ENCODE data around the gene PCDHA9. TPM values are rescaled to one million over a fixed set of nuclear protein-coding genes. Genes with fewer than 3 reads are reported as not detected.
"Not testable (repeated sequence)": the region's sequence is repeated elsewhere in the genome, so short reads cannot be mapped to it uniquely, and the experiment has no call there.

The PCDHA9 gene
- total and polyA plus RNA-seq, 5 donors: 0.03 TPM; not detected in 4

DNA sequence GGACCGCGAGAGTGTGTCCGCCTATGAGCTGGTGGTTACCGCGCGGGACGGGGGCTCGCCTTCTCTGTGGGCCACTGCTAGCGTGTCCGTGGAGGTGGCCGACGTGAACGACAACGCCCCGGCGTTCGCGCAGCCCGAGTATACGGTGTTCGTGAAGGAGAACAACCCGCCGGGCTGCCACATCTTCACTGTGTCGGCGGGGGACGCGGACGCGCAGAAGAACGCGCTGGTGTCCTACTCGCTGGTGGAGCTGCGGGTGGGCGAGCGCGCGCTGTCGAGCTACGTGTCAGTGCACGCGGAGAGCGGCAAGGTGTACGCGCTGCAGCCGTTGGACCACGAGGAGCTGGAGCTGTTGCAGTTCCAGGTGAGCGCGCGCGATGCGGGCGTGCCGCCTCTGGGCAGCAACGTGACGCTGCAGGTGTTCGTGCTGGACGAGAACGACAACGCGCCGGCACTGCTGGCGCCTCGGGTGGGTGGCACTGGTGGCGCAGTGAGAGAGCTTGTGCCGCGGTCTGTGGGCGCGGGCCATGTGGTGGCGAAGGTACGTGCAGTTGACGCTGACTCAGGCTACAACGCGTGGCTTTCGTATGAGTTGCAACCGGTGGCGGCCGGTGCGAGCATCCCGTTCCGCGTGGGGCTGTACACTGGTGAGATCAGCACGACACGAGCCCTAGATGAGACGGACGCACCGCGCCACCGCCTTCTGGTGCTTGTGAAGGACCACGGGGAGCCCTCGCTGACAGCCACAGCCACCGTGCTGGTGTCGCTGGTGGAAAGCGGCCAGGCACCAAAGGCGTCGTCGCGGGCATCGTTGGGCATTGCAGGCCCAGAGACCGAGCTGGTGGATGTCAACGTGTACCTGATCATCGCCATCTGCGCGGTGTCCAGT is 12.3 kb upstream of the PCDHA9 start:
- intact Hi-C loops (cut with DNase I): no loop called here
- no peak for ATAC-seq
- peaks cover under 1% of the 10 kb centered on the region for H3K27me3 ChIP-seq (ENCODE audit: control insufficient read depth, insufficient read depth)
- H3K27ac ChIP-seq (ENCODE audit: low read length): no peak overlapping the region
- H3K4me1 ChIP-seq (ENCODE audit: control insufficient read depth, insufficient read depth, low read length): no peaks in the 10 kb centered on the region
- WGBS: 33% methylated on average over 103 of the region's 103 CpGs
- no peak overlapping the region for H3K4me3 ChIP-seq (ENCODE audit: low read length)
- DNase-seq: peak in 1 of 3 donors; percentile 55
- peaks cover 3% of the 10 kb centered on the region for H3K9me3 ChIP-seq (ENCODE audit: control insufficient read depth, low read length)

DNA sequence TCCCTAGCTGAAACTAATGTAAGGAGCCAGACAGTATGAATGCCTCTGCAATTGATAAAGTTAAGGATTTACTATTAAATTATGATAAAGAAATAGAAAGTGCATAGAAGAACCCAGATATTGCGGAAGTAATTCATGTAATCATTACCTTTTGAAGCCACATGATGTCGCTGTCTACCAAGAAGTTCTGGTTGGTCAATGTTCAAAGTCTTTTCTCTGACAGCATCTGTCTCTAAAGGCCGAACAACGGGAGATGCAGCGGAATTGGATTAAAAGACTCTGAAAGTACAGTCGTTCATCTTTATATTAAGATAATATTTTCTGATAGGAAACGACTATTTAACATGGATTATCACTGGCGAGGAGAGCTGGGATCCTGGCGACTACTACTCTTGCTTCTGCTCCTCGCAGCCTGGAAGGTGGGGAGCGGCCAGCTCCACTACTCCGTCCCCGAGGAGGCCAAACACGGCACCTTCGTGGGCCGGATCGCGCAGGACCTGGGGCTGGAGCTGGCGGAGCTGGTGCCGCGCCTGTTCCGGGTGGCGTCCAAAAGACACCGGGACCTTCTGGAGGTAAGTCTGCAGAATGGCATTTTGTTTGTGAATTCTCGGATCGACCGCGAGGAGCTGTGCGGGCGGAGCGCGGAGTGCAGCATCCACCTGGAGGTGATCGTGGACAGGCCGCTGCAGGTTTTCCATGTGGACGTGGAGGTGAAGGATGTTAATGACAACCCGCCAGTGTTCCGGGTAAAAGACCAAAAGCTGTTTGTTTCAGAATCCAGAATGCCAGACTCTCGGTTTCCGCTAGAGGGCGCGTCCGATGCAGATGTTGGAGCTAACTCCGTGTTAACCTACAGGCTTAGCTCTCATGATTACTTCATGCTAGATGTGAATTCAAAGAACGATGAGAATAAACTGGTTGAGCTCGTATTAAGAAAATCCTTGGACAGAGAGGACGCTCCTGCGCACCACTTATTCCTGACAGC is 6.9 kb upstream of the PCDHA9 start, which contains the start of gene PCDHA8:
TSS of gene PCDHA8 (plus strand) at position 210 of the 985 bp plus-strand sequence. CDS start at position 345, 135 bp downstream.
- Histone ChIP-seq H3K4me1 (ENCODE audit: control insufficient read depth, insufficient read depth, low read length) (no peaks in the 10 kb centered on the region), H3K9me3 (ENCODE audit: control insufficient read depth, low read length) (peaks cover 1% of the 10 kb centered on the region), H3K27ac (ENCODE audit: low read length) (no peak within 1 kb of the TSS), H3K27me3 (ENCODE audit: control insufficient read depth, insufficient read depth) (peaks cover 3% of the 10 kb centered on the region), H3K4me3 (ENCODE audit: low read length) (no peak within 1 kb of the TSS)
- no peak for ATAC-seq
- intact Hi-C loops (cut with DNase I): no loop called here
- no peak for DNase-seq
- WGBS: 18% methylated on average over 46 of the region's 47 CpGs

DNA sequence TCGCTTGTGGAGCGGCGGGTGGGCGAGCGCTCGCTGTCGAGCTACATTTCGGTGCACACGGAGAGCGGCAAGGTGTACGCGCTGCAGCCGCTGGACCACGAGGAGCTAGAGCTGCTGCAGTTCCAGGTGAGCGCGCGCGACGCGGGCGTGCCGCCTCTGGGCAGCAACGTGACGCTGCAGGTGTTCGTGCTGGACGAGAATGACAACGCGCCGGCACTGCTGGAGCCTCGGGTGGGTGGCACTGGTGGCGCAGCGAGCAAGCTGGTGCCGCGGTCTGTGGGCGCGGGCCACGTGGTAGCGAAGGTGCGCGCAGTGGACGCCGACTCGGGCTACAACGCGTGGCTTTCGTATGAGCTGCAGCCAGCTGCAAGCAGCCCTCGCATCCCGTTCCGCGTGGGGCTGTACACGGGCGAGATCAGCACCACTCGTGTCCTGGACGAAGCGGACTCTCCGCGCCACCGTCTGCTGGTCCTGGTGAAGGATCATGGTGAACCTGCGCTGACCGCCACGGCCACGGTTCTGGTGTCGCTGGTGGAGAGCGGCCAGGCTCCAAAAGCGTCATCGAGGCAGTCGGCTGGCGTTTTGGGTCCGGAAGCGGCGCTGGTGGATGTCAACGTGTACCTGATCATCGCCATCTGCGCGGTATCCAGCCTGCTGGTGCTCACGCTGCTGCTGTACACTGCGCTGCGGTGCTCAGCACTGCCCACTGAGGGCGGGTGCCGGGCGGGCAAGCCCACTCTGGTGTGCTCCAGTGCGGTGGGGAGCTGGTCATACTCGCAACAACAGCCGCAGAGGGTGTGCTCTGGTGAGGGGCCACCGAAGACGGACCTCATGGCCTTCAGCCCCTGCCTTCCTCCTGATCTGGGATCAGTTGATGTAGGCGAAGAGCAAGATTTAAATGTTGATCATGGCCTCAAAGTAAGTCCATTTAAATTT is 5.1 kb upstream of the PCDHA9 start:
- Histone ChIP-seq H3K27ac (ENCODE audit: low read length) (no peak overlapping the region), H3K4me3 (ENCODE audit: low read length) (no peak overlapping the region), H3K9me3 (ENCODE audit: control insufficient read depth, low read length) (no peaks in the 10 kb centered on the region), H3K4me1 (ENCODE audit: control insufficient read depth, insufficient read depth, low read length) (no peaks in the 10 kb centered on the region), H3K27me3 (ENCODE audit: control insufficient read depth, insufficient read depth) (peaks cover 3% of the 10 kb centered on the region)
- 39% methylated on average over 87 of the region's 87 CpGs for WGBS
- DNase-seq (peak in 1 of 3 donors; percentile 40), ATAC-seq (no peak)
- intact Hi-C loops (cut with DNase I): no loop called here

DNA sequence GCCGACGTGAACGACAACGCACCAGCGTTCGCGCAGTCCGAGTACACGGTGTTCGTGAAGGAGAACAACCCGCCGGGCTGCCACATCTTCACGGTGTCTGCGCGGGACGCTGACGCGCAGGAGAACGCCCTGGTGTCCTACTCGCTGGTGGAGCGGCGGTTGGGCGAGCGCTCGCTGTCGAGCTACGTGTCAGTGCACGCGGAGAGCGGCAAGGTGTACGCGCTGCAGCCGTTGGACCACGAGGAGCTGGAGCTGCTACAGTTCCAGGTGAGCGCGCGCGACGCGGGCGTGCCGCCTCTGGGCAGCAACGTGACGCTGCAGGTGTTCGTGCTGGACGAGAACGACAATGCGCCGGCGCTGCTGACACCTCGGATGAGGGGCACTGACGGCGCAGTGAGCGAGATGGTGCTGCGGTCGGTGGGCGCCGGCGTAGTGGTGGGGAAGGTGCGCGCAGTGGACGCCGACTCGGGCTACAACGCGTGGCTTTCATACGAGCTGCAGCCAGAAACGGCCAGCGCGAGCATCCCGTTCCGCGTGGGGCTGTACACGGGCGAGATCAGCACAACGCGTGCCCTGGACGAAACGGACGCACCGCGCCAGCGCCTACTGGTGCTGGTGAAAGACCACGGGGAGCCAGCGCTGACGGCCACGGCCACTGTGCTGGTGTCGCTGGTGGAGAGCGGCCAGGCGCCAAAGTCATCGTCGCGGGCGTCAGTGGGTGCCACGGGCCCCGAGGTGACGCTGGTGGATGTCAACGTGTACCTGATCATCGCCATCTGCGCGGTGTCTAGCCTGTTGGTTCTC is 1.9 kb downstream of the PCDHA9 start:
- WGBS: 33% methylated on average over 101 of the region's 101 CpGs
- H3K4me1 ChIP-seq (ENCODE audit: control insufficient read depth, insufficient read depth, low read length); H3K27me3 ChIP-seq (ENCODE audit: control insufficient read depth, insufficient read depth); H3K27ac ChIP-seq (ENCODE audit: low read length); intact Hi-C loops (cut with DNase I); H3K9me3 ChIP-seq (ENCODE audit: control insufficient read depth, low read length); H3K4me3 ChIP-seq (ENCODE audit: low read length); ATAC-seq: not testable (repeated sequence)
- DNase-seq: peak in 1 of 3 donors; percentile 42

DNA sequence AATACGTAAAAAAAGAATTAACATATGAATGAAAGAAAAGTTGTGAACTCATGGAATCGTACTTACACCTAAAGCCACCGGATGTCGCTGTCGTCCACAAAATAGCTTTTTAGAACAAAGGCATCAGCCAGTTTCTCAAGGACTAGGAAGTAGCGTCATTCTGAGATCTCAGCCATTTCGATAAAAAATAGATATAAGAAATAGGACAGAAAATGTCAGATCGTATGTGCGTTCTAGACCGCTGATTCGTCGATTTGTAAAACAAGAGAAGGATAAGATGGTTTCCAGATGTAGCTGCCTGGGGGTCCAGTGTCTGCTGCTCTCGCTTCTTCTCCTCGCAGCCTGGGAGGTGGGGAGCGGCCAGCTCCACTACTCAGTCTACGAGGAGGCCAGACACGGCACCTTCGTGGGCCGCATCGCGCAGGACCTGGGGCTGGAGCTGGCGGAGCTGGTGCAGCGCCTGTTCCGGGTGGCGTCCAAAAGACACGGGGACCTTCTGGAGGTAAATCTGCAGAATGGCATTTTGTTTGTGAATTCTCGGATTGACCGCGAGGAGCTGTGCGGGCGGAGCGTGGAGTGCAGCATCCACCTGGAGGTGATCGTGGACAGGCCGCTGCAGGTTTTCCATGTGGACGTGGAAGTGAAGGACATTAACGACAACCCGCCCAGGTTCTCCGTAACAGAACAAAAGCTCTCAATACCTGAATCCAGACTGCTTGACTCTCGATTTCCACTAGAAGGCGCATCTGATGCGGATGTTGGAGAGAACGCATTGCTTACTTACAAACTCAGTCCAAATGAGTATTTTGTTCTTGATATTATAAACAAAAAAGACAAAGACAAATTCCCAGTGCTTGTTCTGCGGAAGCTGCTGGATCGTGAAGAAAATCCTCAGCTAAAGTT is 7.8 kb downstream of the PCDHA9 start, which contains the start of gene PCDHA10:
TSS of gene PCDHA10 (plus strand) at position 126 of the 903 bp plus-strand sequence. CDS start at position 278, 152 bp downstream.
- ATAC-seq (no peak), DNase-seq (peak in 1 of 3 donors; percentile 40)
- WGBS: 16% methylated on average over 44 of the region's 44 CpGs
- no peaks in the 10 kb centered on the region for H3K9me3 ChIP-seq (ENCODE audit: control insufficient read depth, low read length)
- H3K27me3 ChIP-seq (ENCODE audit: control insufficient read depth, insufficient read depth): no peaks in the 10 kb centered on the region
- no peak within 1 kb of the TSS for H3K4me3 ChIP-seq (ENCODE audit: low read length)
- H3K27ac ChIP-seq (ENCODE audit: low read length): no peak within 1 kb of the TSS
- intact Hi-C loops (cut with DNase I): no loop called here
- no peaks in the 10 kb centered on the region for H3K4me1 ChIP-seq (ENCODE audit: control insufficient read depth, insufficient read depth, low read length)

DNA sequence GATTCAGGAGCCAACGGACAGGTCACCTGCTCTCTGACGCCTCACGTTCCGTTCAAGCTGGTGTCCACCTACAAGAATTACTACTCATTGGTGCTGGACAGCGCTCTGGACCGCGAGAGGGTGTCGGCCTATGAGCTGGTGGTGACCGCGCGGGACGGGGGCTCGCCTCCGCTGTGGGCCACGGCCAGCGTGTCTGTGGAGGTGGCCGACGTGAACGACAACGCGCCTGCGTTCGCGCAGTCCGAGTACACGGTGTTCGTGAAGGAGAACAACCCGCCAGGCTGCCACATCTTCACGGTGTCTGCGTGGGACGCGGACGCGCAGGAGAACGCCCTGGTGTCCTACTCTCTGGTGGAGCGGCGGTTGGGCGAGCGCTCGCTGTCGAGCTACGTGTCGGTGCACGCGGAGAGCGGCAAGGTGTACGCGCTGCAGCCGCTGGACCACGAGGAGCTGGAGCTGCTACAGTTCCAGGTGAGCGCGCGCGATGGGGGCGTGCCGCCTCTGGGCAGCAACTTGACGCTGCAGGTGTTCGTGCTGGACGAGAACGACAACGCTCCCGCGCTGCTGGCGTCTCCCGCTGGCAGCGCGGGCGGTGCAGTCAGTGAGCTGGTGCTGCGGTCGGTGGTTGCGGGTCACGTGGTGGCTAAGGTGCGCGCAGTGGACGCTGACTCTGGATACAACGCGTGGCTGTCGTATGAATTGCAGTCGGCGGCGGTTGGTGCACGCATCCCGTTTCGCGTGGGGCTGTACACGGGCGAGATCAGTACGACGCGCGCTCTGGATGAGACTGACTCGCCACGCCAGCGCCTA is 9.2 kb downstream of the PCDHA9 start:
- no peak overlapping the region for H3K4me3 ChIP-seq (ENCODE audit: low read length)
- H3K27ac ChIP-seq (ENCODE audit: low read length): no peak overlapping the region
- no peak for DNase-seq
- ATAC-seq: no peak
- WGBS: 45% methylated on average over 94 of the region's 94 CpGs
- peaks cover 2% of the 10 kb centered on the region for H3K9me3 ChIP-seq (ENCODE audit: control insufficient read depth, low read length)
- intact Hi-C loops (cut with DNase I): no loop called here
- no peaks in the 10 kb centered on the region for H3K4me1 ChIP-seq (ENCODE audit: control insufficient read depth, insufficient read depth, low read length)
- H3K27me3 ChIP-seq (ENCODE audit: control insufficient read depth, insufficient read depth): no peaks in the 10 kb centered on the region

DNA sequence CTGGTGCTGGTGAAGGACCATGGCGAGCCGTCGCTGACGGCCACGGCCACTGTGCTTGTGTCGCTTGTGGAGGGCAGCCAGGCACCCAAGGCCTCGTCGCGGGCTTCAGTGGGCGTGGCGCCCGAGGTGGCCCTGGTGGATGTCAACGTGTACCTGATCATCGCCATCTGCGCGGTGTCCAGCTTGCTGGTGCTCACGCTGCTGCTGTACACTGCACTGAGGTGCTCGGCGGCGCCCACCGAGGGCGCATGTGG is 9.7 kb downstream of the PCDHA9 start:
- Histone ChIP-seq H3K4me3 (ENCODE audit: low read length) (no peak overlapping the region), H3K9me3 (ENCODE audit: control insufficient read depth, low read length) (peaks cover 2% of the 10 kb centered on the region), H3K4me1 (ENCODE audit: control insufficient read depth, insufficient read depth, low read length) (no peaks in the 10 kb centered on the region), H3K27me3 (ENCODE audit: control insufficient read depth, insufficient read depth) (no peaks in the 10 kb centered on the region), H3K27ac (ENCODE audit: low read length) (no peak overlapping the region)
- 53% methylated on average over 22 of the region's 22 CpGs for WGBS
- no peak for ATAC-seq
- DNase-seq: peak in 1 of 3 donors; percentile 45
- intact Hi-C loops (cut with DNase I): no loop called here

DNA sequence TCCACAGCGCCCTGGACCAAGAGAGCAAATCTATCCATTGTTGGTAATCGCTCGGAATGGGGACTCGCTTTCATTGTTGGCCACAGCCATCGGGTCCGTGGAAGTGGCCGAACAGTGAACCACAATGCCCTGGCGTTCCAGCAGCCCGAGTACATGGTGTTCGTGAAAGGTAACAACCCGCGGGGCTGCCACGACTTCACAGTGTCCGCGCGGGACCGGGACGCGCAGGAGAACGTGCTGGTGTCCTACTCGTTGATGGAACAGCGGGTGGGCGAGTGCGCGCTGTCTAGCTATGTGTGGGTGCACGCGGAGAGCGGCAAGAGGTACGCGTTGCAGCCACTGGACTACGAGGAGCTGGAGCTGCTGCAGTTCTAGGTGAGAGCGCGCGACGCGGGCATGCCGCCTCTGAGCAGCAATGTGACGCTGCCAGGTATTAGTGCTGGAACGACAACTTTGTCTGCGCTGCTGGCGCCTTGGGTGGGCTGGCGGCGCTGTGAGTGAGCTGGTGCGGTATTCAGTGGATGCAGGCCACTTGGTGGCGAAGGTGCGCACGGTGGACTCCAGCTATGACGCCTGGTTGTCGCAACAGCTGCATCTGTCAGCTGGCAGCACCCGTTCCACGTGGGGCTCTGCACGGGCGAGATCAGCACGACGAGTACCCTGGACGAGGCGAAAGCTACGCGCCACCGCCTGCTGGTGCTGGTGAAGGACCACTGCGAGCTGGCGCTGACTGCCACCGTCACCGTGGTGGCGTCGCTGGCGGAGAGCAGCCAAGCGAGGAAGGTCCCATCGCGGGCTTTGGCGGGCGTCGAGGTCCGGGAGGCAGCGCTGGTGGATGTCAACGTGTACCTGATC is 14.5 kb downstream of the PCDHA9 start:
- intact Hi-C loops (cut with DNase I): no loop called here
- 32% methylated on average over 76 of the region's 76 CpGs for WGBS
- no peaks in the 10 kb centered on the region for H3K27me3 ChIP-seq (ENCODE audit: control insufficient read depth, insufficient read depth)
- H3K9me3 ChIP-seq (ENCODE audit: control insufficient read depth, low read length): peaks cover 2% of the 10 kb centered on the region
- ATAC-seq: no peak
- H3K4me1 ChIP-seq (ENCODE audit: control insufficient read depth, insufficient read depth, low read length): no peaks in the 10 kb centered on the region
- no peak for DNase-seq
- H3K4me3 ChIP-seq (ENCODE audit: low read length): no peak overlapping the region
- H3K27ac ChIP-seq (ENCODE audit: low read length): no peak overlapping the region
